IPS-20b (cell line): ENCODE data around the gene ROGDI.

ENCODE experiments used
- H3K27ac ChIP-seq: one replicate; pipeline ENCODE4 v1.5.1; 2013; ENCODE audit warnings: low read length
- H3K27me3 ChIP-seq: 2 replicates; pipeline ENCODE4 v1.6.1; 2013; ENCODE audit warnings: mild to moderate bottlenecking, low read length, inconsistent platforms; ENCODE audit not compliant: insufficient read depth
- H3K36me3 ChIP-seq: 2 replicates; pipeline ENCODE4 v1.6.1; 2013; ENCODE audit warnings: low read depth, mild to moderate bottlenecking, inconsistent platforms, low read length, moderate library complexity; ENCODE audit not compliant: insufficient read depth
- H3K4me1 ChIP-seq: 2 replicates; pipeline ENCODE4 v1.6.1; 2013; ENCODE audit warnings: mild to moderate bottlenecking, control low read depth, inconsistent platforms, low read length, moderate library complexity; ENCODE audit not compliant: insufficient read depth
- H3K4me3 ChIP-seq: 2 replicates; pipeline ENCODE4 v1.5.1; 2013; ENCODE audit warnings: mild to moderate bottlenecking, low read length, inconsistent platforms
- H3K9ac ChIP-seq: 2 replicates; pipeline ENCODE4 v1.6.1; 2013; ENCODE audit warnings: low read depth, mild to moderate bottlenecking, inconsistent platforms, low read length, moderate library complexity
- H3K9me3 ChIP-seq: 2 replicates; pipeline ENCODE4 v1.6.1; 2013; ENCODE audit warnings: mild to moderate bottlenecking, low read depth, low read length, inconsistent platforms; ENCODE audit not compliant: insufficient read depth

ROGDI gene

GRCh38 chr16:4755687-4756086, 46.7 kb downstream of the ROGDI start:
- peaks cover 87% of the 10 kb centered on the region for H3K36me3 ChIP-seq
- H3K4me1 ChIP-seq, result no peaks in the 10 kb centered on the region

GRCh38 chr16:4754865-4755264, 47.6 kb downstream of the ROGDI start:
- H3K4me1 ChIP-seq, result no peaks in the 10 kb centered on the region
- no peak overlapping the region for H3K9ac ChIP-seq
- no peak overlapping the region for H3K27ac ChIP-seq
- 0 out of 2 replicates have a peak, but pooled peaks cover 6% of the 10 kb centered on the region for H3K9me3 ChIP-seq
- peaks cover 79% of the 10 kb centered on the region for H3K36me3 ChIP-seq
- H3K27me3 ChIP-seq, result no peaks in the 10 kb centered on the region
- no peak overlapping the region for H3K4me3 ChIP-seq

More at GRCh38 chr16:4755687-4756086, 46.7 kb downstream of the ROGDI start:
- 0 out of 2 replicates have a peak, but pooled peaks cover 6% of the 10 kb centered on the region for H3K9me3 ChIP-seq
- H3K27me3 ChIP-seq, result no peaks in the 10 kb centered on the region
- no peak overlapping the region for H3K9ac ChIP-seq
- no peak overlapping the region for H3K4me3 ChIP-seq
- H3K27ac ChIP-seq, result no peak overlapping the region

- Histone ChIP-seq H3K27me3 (no peaks in the 10 kb centered on the region), H3K27ac (no peak overlapping the region), H3K36me3 (peaks cover 64% of the 10 kb centered on the region), H3K4me1 (no peaks in the 10 kb centered on the region), H3K9me3 (0 out of 2 replicates have a peak, but pooled peaks cover 6% of the 10 kb centered on the region), H3K9ac (no peak overlapping the region), H3K4me3 (no peak overlapping the region)
Measured at GRCh38 chr16:4753227-4753626, 49.2 kb downstream of the ROGDI start.

- Histone ChIP-seq H3K4me1 (no peaks in the 10 kb centered on the region), H3K9me3 (0 out of 2 replicates have a peak, but pooled peaks cover 6% of the 10 kb centered on the region), H3K4me3 (no peak overlapping the region), H3K27me3 (no peaks in the 10 kb centered on the region), H3K9ac (no peak overlapping the region), H3K27ac (no peak overlapping the region), H3K36me3 (peaks cover 58% of the 10 kb centered on the region)
Measured at GRCh38 chr16:4752351-4753100, 49.9 kb downstream of the ROGDI start.

- Histone ChIP-seq H3K4me1 (no peaks in the 10 kb centered on the region), H3K27me3 (no peaks in the 10 kb centered on the region), H3K9me3 (0 out of 2 replicates have a peak, but pooled peaks cover 5% of the 10 kb centered on the region), H3K4me3 (no peak overlapping the region), H3K36me3 (peaks cover 46% of the 10 kb centered on the region), H3K27ac (no peak overlapping the region), H3K9ac (no peak overlapping the region)
Measured at GRCh38 chr16:4750896-4751295, 51.5 kb downstream of the ROGDI start.

GRCh38 chr16:4749700-4750257, 52.7 kb downstream of the ROGDI start:
- Histone ChIP-seq H3K9ac (no peak overlapping the region), H3K36me3 (peaks cover 36% of the 10 kb centered on the region)

GRCh38 chr16:4748682-4749411, 53.6 kb downstream of the ROGDI start:
- no peak overlapping the region for H3K27ac ChIP-seq
- no peaks in the 10 kb centered on the region for H3K27me3 ChIP-seq
- no peaks in the 10 kb centered on the region for H3K9me3 ChIP-seq
- no peak overlapping the region for H3K9ac ChIP-seq
- no peaks in the 10 kb centered on the region for H3K4me1 ChIP-seq
- H3K4me3 ChIP-seq, result no peak overlapping the region
- H3K36me3 ChIP-seq, result peaks cover 32% of the 10 kb centered on the region

More at GRCh38 chr16:4749700-4750257, 52.7 kb downstream of the ROGDI start:
- no peak overlapping the region for H3K27ac ChIP-seq
- H3K4me1 ChIP-seq, result no peaks in the 10 kb centered on the region
- H3K27me3 ChIP-seq, result no peaks in the 10 kb centered on the region
- H3K9me3 ChIP-seq, result no peaks in the 10 kb centered on the region
- H3K4me3 ChIP-seq, result no peak overlapping the region

DNA sequence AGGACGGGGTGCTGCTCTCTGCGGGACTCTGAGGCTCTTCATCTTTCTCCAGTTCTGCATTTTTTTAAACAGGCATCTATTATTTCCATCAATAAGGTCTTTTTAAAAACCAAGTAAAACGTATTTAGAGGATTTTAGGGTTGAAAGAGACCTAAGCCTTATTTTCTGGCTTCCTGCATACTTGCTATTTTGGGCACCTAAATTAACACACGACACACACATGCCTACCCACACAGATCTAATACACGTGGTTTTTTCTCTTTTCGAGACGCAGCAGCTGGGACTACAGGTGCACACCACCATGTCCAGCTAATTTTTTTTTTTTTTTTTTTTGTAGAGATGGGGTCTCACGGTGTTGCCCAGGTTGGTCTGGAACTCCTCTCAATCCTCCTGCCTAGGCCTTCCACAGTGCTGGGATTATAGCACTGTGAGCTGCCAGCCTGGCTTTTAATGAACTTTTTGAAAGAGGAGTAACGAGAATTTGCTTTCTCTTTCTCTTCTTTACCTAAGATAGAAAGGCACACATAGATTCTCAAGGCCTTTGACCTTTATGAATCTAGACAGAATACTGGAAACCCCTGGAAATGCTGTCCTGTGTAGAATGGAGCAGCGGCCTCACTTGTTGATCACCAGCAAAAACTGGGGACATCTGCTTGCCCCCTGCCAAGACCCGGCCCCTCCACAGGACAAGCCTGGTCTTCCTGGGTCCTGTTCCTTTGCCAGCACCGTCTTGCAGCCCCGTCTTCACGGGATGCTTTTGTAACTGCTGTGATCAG, 54.3 kb downstream of the ROGDI start:
- no peaks in the 10 kb centered on the region for H3K4me1 ChIP-seq
- no peak overlapping the region for H3K4me3 ChIP-seq
- no peaks in the 10 kb centered on the region for H3K27me3 ChIP-seq
- H3K9ac ChIP-seq, result no peak overlapping the region
- no peak overlapping the region for H3K27ac ChIP-seq
- H3K9me3 ChIP-seq, result no peaks in the 10 kb centered on the region
- H3K36me3 ChIP-seq, result peaks cover 24% of the 10 kb centered on the region

DNA sequence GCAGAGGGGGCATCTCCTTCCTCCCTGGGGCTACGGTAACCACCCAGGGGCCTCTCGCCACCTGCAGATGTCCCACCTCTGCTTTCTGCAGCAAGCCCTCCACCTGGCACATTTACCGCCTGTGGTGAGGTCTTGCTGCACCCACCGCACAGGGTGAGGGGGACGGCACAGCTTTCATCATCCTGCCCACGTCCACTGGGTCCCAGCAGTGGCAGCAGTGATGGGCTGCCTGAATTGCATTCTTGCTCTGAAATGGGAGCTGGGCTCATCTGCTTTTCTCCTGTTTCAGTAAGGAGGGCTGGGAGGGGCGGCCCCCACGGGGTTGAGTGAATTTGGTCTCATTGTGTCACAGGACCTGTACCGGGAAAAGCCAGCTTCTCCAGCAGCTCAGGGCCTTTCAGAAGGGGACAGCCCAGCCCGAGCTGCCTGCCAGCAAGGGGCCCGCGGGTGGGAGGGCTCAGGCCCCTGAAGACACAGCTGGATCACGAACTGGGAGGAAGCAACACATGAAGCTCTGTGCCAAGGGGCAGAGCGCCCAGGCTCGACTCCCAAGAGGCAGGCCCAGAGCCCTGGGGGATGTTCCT, 55.4 kb downstream of the ROGDI start:
- no peaks in the 10 kb centered on the region for H3K9me3 ChIP-seq
- no peak overlapping the region for H3K9ac ChIP-seq
- H3K27me3 ChIP-seq, result no peaks in the 10 kb centered on the region
- peaks cover 14% of the 10 kb centered on the region for H3K36me3 ChIP-seq
- H3K27ac ChIP-seq, result no peak overlapping the region
- H3K4me1 ChIP-seq, result no peaks in the 10 kb centered on the region
- no peak overlapping the region for H3K4me3 ChIP-seq
